HG02870 (cell line): ENCODE measurements around the gene KCND1.

Experiments used
- ATAC-seq: cut with Tn5 transposase; IDR thresholded peaks from one replicate; pipeline ENCODE4 v1.9.1; 2021; ENCODE audit warnings: mild to moderate bottlenecking, moderate library complexity; ENCODE audit not compliant: unreplicated experiment

The KCND1 gene

GRCh38 chrX:48913605-48914366 is 57.9 kb downstream of the KCND1 start:
- no peak for ATAC-seq

- peak; percentile 53 for ATAC-seq
Measured at GRCh38 chrX:48911412-48912182, 60.0 kb downstream of the KCND1 start, which contains the start of gene SLC35A2. TSS of gene SLC35A2 (minus strand) at chrX:48911646. CDS start at chrX:48911636, 10 bp downstream.
